GM21526 (cell line): ENCODE results near the gene AKAP8L.

Experiments used
- ATAC-seq: cut with Tn5 transposase; IDR thresholded peaks from one replicate; pipeline ENCODE4 v1.9.1; 2021; ENCODE audit warnings: moderate library complexity; ENCODE audit not compliant: unreplicated experiment, low FRiP score

Gene AKAP8L

DNA sequence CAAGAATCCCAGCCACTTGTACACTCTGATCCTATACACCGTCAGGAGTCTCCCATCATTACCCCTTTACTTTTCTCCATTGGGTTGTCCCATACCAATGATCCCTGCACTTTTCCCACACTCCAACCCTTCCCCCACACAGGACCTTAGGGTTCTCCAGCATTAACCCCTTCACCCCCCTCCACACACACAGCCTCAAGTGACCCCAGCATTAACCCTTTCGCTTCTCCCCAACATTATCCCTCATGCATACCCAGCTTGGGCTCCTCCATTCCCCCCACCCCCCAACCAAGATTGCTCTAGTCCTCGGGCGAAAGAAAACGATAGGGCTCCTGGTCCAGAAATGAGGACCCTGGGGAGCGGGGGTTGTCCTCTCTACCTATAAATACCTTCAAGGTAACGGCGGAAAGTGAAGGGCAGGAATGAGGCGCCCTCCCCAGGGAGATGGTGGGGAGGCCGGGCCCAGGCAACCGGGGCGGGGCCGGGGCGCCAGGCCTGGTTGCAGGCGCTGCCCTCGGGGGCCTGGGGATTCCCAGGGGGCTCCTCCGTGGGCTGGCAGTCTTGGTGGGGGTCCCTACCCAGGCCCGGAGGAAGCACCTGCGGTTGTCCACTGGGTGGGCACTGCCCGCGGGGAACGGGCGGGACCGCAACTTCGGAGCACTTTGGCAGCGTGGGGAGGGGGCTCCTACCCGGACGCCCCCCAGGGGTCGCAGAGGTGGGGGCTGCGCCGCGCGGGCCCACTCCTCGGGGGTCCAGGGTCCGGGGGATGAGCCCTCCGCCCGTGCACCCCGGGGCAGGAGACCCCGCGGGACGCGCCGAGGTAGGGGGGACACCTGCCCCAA, 30.2 kb upstream of the AKAP8L start:
- ATAC-seq: no peak

GRCh38 chr19:15448044-15448777, 29.4 kb upstream of the AKAP8L start:
- no peak for ATAC-seq

GRCh38 chr19:15447057-15447456, 28.3 kb upstream of the AKAP8L start:
- no peak for ATAC-seq

DNA sequence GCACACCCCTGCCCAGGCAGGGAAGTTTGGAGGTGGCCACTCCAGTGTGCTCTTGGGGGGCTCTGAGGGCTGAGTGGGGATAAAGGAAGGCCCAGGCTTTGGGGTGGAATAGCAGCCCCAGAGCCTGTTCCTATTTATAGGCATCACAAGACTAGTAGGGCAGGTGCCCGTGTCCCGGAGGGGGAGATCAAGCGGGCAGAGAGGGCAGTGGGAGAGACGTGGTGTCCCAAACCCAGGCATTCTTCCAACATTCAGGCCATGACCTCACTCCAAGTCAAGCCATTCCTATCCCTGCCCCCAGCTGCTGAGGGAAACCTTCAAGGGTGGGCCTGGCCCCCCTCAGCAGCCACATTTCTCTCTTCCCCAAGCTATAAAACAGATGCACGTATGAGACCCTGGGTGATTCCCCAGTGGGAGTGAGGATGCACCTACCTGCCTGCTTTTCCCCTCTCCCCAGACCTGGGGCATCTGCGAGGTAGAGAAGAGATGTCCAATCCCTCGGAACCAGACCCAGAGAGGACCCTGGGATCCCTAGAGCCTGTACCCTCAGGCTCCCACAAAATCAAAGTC, 27.1 kb upstream of the AKAP8L start:
- no peak for ATAC-seq

- no peak for ATAC-seq
These were observed 26.4 kb upstream of the AKAP8L start for GRCh38 chr19:15445227-15445605.

GRCh38 chr19:15444505-15445226, 25.9 kb upstream of the AKAP8L start:
- ATAC-seq: no peak

GRCh38 chr19:15443838-15444237, 25.1 kb upstream of the AKAP8L start:
- no peak for ATAC-seq

DNA sequence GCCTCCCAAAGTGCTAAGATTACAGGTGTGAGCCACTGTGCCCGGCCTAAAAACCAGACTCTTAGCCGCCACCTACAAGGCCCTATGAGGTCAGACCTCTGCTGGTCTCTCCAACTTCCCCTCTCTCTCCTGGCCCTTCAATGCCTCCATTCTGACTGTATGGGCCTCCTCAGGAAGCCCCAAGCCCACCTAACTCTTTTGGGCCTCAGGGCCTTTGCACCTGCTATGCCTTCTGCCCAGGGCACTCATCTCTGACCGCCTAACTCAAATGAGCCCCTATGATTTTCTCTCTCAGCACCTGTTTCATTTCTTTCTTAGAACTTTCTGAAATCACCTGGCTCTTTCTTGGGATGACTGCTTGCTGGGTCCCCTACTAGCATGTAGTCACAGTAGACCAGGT, 24.5 kb upstream of the AKAP8L start:
- ATAC-seq: no peak

- ATAC-seq: no peak
These were observed 23.5 kb upstream of the AKAP8L start for GRCh38 chr19:15442142-15442920.

DNA sequence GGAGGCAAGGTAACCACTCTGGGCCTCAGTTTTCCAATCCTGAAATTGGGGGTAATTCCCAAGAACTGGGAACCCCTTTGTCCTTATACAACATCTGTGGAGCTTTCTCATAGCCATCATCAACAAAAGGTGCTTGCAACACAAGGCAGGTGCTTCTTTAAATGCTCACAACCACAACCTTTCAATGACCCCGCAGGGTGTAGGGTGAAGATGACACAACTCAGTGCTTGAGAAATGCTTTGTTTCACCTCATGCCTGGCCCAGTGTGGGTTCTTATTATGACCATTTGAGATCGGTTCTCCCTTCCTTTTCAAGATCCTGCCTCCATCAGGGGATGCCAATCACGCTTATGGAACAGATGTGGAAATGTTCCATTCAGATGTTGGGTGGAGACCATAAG, 22.5 kb upstream of the AKAP8L start:
- ATAC-seq: no peak

DNA sequence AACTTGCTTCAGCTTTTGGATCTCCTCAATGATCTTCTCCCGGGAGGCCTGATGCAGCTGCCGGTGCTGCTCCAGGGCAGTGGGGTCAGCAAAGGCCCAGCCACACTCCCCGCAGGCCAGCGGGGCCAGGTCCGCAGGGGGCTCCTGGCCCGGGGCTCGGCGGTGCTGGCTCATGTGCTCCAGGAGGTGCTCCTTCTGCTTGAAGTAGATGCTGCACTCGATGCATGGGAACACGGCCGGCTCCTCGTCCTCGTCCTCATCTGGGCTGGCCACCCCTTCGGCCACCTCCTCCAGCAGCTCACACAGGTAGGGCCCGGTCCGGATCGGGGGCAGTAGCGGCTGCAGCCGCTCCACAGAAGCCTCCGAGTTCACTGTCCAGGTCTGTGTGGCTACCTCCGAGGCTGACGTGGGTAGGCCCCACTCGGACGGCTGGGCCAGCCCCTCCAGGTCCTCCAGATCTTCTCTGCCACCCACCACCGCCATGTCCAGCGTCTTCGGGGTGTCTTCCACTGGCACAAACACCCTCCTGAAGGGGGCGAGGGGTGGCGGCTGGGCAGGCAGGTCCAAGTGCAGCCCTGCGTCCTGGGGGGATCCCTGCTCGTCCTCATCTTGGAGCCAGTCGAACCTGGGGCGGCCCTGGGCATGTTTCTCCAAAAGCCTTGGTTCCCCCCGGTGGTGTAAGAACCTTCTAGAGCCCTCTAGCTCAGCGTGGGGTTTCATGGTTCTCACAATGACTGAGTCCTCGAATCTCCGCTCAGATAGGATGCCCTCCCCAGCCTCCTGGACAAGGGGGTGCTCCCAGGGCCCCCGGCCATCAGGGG, 21.2 kb upstream of the AKAP8L start:
- ATAC-seq: no peak

- no peak for ATAC-seq
These were observed 20.5 kb upstream of the AKAP8L start for GRCh38 chr19:15439078-15439799.

GRCh38 chr19:15438577-15438976, 19.8 kb upstream of the AKAP8L start:
- no peak for ATAC-seq

DNA sequence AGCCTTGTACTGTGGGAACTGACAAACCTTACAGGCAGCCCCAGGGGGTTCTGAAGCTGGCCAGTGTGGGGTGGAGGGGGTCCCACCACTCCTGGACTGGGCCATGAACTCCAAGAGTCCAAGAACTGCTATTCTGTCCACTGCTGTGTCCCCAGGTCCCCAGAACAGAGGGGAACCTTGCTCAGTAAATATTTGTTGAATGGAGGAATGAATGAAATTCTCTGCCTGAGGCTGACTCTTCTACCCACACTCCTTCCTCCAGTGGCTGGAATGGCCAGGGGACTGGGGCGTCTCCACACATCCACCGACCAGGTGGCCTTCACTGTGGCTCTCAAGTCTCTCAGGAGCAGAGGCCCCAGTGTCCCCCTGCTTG, 19.3 kb upstream of the AKAP8L start:
- ATAC-seq: no peak

GRCh38 chr19:15437355-15438123, 18.8 kb upstream of the AKAP8L start:
- no peak for ATAC-seq

- ATAC-seq: no peak
These were observed 18.0 kb upstream of the AKAP8L start for GRCh38 chr19:15436826-15437110.

DNA sequence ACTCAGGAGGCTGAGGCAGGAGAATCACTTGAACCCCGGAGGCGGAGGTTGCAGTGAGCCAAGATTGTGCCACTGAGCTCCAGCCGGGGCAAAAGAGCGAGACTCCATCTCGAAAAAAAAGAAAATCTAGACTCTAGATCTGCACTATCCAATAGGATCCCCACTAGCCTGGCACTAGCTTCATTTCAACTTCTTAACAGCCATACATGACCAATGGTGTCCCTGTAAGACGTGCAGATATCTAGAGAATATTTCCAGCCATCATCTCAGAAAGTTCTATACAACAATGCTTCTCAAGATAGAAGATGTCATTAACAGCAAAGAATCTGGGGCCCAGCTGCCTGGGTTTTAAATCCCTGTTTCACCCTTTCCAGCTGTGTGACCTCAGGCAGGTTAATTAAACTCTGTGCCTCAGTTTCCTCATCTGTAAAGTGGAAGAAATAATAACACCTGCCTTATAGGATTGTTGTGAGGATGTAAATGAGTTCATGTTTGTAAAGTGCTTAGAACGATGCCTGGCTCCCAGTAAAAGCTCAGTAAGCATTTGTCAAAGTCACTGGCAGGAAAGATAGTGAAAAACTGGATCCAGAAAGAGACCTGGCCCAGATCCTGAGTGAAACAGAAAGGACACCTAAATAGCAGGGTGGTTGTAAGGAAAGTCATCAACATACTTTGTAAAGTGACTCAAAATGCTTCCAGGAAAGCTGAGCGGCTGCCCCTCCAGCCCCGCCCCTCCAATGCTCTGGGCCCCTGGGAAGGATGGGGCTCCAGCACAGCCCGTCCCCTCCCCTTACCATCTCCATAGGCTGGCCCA, 17.4 kb upstream of the AKAP8L start:
- ATAC-seq: no peak
